C4-2B (cell line): ENCODE data around the gene CRADD.

Experiments
- H3K27ac ChIP-seq: fragments of 450-650 bp; 2 replicates; pipeline ENCODE4 v1.5.1; 2017
- ZFX ChIP-seq: fragments of 450-650 bp; IDR thresholded peaks from 2 replicates; pipeline ENCODE4 v1.6.1; 2017
- TF ChIP-seq, protein P1 (sequence below): fragments of 450-650 bp; conservative IDR thresholded peaks from 2 replicates; pipeline ENCODE4 v1.5.1; 2017; ENCODE audit warnings: mild to moderate bottlenecking

The CRADD gene

DNA sequence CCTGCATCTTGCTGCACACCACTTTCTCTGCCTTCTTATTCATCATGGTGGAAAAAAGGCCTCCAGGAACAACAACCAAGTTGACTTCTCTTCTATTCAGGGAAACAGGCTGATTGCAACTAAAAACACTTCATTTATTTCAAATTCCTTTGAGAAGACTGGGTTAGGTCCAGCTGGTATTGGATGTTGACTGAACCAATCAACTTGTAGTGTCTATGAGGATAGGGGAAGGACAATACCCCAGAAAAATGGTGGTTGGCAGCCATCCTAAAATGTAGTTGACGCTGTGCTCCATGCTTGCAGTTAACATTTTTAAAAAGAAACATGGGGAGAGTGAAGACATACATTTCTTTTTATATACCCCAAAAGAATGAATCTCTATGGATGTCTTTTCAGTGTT lies 34.4 kb upstream of the CRADD start:
- H3K27ac ChIP-seq = no peak overlapping the region
- TF ChIP-seq, protein P1, sequence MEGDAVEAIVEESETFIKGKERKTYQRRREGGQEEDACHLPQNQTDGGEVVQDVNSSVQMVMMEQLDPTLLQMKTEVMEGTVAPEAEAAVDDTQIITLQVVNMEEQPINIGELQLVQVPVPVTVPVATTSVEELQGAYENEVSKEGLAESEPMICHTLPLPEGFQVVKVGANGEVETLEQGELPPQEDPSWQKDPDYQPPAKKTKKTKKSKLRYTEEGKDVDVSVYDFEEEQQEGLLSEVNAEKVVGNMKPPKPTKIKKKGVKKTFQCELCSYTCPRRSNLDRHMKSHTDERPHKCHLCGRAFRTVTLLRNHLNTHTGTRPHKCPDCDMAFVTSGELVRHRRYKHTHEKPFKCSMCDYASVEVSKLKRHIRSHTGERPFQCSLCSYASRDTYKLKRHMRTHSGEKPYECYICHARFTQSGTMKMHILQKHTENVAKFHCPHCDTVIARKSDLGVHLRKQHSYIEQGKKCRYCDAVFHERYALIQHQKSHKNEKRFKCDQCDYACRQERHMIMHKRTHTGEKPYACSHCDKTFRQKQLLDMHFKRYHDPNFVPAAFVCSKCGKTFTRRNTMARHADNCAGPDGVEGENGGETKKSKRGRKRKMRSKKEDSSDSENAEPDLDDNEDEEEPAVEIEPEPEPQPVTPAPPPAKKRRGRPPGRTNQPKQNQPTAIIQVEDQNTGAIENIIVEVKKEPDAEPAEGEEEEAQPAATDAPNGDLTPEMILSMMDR = no peak
- TF ChIP-seq ZFX = no peak

DNA sequence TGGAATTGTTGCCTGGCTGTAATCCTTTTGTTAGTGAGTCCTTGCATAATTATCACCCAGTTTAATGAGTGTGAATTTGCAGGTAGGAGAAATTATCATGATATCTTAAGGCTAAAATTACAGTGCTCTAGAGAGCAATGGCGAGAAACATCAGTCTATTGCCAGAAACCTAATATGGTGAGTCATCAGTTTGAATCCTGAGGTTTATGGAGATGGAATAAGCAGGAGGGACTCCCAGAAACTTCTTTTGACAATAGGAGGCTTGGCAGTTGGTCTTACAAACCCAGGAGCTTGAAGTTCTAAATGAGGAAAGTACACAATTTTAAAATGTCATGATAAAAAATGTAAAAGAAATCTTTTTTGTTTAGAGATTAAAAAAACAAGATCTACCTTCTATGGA lies 31.5 kb upstream of the CRADD start:
- TF ChIP-seq ZFX = no peak
- no peak overlapping the region for H3K27ac ChIP-seq

DNA sequence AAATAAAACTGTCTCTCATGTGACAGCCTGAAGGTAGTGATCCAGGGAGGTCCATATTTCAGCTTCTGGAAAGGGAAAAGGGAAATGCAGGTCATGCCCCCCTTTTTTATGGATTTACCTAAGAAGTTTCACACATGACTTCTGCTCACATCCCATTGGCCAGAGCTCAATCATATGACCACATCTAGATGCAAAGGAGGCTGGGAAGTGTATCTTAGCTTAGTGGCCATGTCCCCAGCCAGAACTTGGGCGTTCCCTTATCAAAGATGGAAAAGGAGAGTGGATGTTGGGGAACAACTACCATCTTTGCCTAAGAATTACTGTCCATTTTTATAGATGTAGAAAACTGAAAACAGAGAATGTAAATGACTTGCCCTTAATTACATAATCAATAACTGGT lies 26.5 kb upstream of the CRADD start:
- no peak overlapping the region for H3K27ac ChIP-seq
- TF ChIP-seq, protein P1 = no peak
- no peak for TF ChIP-seq ZFX

DNA sequence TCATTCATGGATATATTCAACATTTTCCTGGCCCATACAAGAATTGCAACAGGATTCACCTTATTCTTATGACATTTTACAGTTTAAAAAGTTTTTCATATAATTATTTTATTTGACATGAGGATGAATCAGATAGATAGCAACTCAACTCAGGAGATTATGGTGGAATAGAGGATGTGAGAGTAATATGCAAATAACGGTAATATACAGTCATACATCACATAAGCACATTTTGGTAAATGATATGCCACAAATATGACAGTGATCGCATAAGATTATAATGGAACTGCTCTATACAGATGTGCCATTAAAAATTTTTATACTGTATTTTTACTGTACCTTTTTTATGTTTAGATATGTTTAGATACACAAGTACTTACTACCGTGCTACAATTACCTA lies 24.1 kb upstream of the CRADD start:
- H3K27ac ChIP-seq = no peak overlapping the region
- no peak for TF ChIP-seq ZFX
- TF ChIP-seq, protein P1 = no peak

DNA sequence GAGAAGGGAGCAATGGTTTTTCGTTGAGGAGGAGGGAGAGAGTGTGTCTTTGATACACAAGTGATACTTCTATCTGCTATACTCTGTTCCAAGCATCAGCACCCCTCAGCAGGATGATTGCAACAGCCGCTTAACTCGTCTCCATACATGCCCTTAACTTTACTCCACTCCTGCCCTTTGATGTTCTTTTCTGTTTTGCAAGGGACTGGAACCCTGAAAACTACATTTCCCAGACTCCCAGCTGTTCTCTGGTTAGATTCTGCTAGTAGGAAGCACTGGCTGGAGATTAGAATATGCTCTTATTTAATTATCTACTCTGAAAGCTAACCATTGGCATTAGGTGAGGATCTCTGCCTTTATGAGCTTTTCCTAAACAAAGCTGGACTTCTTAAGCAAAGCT lies 23.5 kb upstream of the CRADD start:
- TF ChIP-seq, protein P1 = no peak
- no peak for TF ChIP-seq ZFX
- no peak overlapping the region for H3K27ac ChIP-seq

DNA sequence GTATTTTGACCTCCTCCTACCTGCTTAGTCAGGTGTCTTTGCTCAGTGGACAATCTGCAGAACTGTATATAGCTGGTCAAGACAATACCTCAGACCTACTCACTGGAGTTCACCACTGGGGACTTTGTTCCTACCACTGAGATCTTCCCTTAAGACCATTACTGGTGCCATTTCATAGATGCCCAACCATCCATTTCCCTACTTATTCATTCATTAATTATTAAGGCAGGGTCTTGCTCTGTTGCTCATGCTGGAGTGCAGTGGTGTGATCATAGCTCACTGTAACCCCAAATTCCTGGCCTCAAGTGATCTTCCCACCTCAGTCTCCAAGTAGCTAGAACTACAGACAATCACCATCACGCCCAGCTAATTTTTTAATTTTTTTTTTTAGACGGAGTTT lies 22.8 kb upstream of the CRADD start:
- no peak for TF ChIP-seq ZFX
- TF ChIP-seq, protein P1 = no peak
- no peak overlapping the region for H3K27ac ChIP-seq

DNA sequence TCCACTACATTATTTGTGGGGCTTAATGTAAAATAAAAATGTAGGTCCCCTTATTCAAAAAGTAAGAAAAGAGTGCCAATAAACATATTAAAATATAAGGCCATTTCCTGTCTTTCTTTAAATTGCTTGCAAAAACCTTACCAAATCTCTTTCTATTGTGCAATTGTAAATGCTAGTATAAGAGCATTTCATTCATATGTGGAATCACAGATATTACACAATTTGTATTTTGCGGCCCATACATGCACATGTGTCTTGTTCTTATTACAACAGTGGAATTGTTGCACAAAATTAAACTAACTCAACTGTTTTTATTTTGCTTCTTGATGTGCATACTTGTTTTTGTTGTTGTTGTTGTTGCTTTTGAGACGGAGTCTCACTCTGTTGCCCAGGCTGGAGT lies 20.1 kb upstream of the CRADD start:
- H3K27ac ChIP-seq = no peak overlapping the region
- no peak for TF ChIP-seq ZFX
- TF ChIP-seq, protein P1 = no peak

DNA sequence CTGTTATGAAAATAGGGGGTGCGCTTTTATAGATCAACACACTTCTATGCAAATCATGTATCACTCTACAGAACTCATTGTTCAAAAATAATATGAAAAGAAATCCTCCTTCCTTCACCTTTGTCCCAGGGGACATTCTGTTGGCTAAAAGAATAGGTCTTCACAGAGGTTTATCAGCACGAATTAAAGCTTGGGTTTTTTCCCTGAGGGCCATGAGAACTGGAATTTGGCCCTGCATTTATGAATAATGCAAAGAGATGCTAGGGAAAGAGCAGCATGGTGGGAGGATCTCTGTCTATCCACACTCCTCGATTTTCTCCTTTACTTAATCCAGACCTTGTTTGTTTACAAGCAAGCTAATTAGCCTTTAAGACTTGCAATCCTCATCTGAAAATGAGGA lies 16.2 kb upstream of the CRADD start:
- no peak overlapping the region for H3K27ac ChIP-seq
- TF ChIP-seq ZFX = no peak
- TF ChIP-seq, protein P1 = no peak
